GM18868 (cell line): ENCODE data around the gene DPH2.

Experiments
- ATAC-seq: cut with Tn5 transposase; IDR thresholded peaks from one replicate; pipeline ENCODE4 v1.9.1; 2021; ENCODE audit warnings: mild to moderate bottlenecking, moderate library complexity; ENCODE audit not compliant: unreplicated experiment

The DPH2 gene

DNA sequence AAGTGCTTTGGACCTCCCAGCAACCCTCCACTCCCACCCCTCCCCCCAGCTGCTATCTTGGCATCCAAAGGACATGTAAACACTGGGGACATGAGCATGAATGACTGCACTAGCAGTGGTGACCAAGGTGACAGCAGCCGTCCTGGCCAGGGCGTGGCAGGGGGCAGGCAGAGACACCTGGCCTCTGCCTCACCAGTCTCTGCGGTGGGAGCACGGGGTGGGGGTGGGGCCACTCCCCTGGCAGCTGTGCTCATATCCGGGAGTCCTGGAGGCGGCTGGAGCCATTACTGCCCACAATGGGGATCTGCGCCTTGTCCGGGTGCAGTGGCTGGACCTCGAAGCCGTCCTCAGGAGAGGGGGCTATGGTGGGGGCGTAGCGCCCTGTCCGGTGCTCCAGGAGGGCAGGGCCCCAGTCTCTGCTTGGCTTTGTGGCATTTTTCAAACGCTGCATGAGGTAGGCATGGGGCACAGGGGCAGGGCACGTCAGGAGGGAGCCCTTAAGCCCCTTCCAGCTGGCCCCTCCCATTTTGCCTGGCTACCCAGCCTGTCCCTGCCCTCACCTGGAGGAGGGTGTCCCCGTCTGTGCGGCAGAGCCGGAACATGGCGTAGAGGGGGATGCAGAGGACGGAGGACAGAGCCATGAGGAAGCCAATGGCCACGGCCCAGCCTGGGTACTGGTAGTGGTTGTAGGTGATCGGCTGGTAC is 27.6 kb downstream of the DPH2 start:
- no peak for ATAC-seq

DNA sequence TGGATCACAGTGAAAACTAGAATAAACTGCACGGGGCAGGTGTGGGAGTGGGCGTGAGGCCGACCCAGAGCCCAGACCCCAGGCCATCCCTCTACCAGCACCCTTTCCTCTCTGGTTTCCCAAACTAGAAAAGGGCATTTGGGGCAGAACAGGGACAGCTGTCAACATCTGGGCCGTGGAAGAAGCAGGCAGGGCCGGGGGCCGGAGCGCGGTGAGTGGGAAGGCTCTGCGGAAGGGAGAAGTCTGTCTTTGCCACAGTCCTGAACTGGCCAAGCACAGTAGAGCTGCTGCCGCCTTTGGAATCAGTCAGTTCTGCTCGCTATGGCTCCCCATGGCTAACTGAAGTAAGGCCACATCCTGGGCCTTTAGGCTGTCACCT is 28.2 kb downstream of the DPH2 start:
- ATAC-seq: no peak

DNA sequence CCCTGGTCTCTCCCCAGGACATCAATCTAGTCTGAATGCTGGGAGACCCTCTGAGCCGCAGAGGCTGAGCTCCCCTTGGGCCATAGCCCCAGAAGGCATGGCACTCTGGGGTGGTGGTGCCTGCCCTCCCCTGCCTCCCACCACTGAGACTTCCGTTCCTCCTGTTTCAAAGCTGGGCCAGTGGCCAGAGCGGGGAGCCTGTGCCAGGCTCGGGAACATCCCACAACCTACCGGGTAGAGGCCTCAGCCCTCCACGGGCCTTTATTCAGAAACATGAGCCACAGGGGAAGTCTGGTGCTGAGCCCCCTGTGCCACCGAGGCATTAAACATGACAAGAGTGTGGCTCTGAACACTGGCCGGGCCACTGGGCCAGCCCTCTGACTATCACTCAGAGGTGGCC is 29.6 kb downstream of the DPH2 start:
- ATAC-seq: no peak

DNA sequence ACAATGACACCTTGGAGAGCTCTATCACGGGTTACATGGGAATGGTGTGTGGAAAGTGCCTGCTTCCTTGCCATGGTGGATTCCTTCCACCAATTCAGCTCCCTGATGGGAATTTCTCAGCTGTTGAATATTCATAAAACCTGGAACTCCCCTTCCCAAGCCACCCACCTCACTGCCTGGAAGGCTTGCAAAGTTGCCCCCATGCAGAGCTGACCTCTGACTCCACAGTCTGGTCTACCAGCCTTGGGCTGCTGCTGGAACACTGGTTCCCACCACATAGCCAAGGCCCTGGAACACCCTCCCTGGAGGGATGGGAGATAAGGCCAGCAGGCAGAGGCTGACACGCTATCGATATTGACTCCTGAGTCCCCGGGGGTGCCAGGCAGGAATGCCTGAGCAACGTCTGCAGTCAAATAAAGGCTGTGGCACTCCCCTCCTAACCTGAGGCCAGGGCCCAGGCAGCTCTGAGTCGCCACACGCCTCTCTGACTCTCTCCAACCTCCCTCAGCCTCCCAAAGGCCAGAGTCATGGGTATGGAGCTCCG is 30.4 kb downstream of the DPH2 start:
- ATAC-seq: no peak

DNA sequence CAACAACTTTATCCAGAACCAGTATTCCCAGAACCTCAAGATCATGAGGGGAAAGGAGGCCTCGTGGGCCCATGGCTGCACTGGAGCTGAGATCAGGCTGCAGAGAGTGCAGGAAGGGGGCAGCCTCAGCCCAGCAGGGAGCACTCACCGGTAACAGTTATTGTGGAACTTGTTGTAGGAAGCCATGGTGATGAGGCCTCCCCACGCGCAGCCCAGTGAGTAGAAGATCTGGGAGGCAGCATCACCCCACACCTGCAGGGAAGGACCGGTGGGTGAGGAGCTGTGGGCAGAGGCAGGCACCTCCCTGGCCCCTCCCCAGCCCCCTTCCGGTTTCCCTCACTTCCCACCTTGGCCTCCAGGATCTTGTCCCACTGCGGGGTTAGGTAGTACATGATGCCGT is 32.4 kb downstream of the DPH2 start:
- no peak for ATAC-seq

DNA sequence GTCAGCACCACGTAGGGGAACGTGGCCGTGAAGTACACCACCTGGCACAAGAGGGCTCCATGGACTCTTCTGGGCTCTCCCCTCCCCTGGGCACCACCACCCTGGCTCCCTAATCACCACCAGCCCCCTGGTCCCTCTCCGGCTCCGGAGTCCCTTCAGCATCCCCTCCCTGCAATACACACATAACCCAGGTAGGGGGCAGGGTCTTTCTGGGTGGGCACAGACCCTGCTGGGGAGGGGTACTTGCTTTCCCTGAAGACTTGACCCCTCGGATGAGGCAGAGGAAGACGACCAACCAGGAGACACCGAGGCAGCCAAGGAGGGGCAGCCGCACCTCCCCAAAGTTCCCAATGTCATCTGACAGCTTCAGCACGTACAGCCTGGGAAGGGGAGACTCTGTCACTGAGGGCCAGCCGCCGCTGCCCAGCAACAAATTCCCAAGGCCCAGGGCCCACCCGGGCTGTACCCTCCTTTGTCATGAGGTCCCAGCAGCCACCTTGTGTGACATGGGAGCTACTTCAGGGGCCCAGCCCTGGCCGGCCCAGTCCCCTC is 32.9 kb downstream of the DPH2 start:
- ATAC-seq: no peak

DNA sequence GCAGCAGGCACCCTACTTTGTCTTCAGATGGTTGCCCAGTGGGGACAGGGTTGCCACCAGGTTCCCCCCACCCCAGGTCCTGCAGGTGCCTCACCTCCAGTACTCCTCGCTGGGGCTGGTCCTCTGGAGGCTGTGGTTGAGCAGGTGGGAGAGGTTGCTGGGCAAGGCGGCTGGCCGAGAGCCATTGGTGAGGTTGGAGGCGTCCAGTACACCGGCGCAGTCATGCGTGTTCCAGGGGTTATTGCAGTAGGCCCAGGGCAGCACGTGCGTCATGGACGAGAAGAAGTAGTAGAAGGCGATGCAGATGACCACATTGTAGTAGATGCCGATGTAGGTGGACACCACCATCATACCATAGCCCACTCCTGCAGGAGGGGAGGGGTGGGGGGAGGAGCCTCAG is 38.4 kb downstream of the DPH2 start:
- no peak for ATAC-seq

DNA sequence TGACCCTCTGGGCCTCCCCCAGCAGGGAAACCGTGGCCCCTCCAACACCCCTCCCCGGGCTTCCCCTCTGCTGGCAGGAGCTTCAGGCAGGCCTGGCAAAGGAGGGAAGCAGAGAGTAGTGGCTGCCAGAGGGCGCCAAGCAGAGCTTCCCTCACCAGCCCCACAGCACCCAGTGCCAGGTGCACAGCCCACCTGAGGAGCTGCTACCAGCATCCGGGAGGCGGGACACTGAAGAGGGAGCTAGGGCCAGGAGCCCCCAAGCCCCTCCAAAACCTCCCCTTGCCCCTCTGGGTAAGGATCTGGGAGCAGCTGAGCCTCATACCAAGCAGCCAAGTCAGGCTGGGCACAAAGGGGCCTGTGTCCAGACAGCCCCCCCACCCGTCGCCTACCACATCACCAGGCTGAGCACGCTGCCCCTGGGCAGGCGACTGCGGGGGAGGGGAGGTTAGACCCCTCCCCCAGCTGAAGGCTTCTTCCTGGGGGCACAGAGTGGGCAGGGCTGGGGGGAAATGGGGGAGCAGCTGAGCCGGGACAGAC is 41.2 kb downstream of the DPH2 start:
- no peak for ATAC-seq

DNA sequence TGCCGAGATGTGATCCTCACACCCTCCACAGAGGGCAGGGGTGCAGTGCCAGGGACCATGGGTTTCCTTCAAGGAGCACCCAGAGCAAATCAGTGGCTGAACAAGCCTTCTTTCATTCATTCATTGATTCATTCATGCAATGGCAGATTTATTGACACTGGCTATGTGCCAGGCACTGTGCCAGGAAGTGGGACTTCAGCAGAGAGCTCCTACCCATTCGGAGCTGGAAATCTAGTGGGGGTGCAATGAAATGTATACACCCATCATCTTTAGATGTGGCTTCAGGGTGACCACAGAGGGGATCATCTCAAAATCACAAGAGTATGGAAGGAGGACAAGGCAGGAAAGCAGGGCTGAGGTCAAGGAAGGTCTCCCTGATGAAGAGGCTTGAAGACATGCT is 42.6 kb downstream of the DPH2 start:
- ATAC-seq: no peak

DNA sequence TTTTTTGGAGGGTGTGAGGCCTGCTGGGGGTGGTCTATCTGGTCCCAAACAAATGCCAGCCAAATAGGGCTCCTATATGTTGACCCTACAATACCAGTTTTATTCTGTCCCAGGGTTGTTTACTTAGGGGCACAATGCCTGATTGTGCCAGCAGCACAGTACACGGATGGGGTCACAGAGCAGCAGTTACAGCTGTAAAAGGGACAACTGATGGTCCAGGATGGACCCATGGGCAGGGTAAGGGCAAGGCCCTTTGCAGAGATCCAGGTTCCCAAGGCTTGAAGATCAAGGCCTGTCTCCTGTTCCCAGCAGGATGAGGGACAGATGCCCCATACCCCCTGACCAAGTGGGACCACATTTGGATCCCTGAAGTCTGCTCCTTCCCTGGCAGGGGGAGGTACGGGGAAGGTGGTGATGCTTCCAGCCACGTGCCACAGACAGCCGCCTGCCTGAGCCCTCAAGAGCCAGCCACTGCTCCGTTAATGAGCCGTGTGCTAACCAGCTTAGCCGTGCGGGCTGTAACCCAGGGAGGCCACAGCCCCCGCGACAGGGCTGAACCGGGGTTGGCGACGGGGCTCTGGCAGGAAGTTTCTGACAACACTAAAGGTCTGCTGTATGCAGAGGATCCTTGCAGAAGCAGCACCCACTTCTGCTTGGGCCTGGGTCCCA is 43.3 kb downstream of the DPH2 start:
- ATAC-seq: no peak

DNA sequence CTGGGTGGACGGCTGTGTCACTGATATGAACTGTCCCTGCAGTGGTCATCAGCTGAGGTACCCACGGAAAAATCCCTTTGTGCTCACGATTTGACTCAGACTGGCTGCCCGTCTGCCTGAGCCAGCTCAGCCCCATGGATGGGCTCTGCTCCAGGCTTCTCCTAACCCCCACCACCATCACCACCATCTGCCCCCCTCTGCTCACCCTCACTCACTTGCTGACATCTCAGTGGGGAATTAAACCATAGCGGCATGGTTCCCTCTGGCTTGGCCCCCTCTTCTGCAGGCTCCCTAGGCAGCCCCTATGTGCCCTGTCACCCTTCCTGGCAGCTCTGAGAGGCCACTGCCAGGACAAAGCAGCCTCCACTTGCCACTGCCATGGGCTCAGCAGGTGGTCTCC is 44.1 kb downstream of the DPH2 start:
- ATAC-seq: no peak

DNA sequence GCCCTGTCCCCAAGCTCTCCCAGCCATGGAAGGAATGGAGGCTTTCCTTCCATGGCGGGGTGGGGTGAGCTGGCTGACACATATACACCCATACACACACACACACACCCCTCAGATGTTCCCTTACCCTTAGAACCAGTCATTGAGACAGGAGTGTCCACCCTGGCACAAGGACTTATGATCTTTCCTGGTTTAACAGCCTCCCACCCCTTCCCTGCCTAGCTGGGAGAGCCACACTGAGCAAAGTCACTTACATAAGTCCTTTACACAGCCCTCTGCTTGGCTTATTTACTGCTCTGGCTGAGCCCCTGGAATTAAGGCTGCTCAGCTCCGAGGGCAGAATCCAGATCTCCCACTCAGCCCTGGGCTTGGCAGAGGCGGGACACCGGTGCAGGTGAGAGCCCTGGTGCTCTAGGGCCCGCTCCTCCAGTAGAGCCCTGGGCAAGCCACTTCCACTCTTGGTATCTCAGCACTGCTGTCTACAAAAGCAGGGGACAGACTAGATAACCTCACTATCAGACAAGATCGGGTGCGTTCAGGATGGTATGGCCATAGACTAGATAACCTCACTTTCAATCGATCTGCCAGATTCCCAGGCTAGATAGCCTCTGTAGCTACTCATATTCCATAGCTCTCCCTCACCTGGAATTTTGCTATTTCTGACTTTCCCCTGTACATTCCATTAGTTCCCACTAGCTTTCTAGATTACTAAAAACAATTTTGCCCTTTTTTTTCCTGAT is 44.7 kb downstream of the DPH2 start:
- ATAC-seq: no peak

DNA sequence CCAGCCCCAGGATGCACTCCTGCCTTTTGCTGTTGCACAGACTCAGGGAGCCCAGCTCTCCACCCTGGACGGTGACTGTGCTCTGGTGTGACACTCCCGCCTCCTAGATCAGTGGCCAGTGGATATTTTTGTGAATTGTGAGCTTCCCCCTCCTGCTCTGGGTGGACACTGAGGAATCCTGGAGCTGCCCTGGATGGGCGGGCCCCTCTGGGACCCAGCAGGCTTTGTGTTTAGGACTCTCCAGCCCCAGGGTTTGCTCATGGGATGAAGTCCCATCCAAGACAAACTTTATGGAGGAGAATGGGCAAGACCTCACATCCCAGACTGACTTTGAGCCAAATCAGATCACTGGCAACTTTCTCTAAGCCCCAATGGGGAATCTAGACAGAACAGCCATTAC is 45.4 kb downstream of the DPH2 start:
- no peak for ATAC-seq

DNA sequence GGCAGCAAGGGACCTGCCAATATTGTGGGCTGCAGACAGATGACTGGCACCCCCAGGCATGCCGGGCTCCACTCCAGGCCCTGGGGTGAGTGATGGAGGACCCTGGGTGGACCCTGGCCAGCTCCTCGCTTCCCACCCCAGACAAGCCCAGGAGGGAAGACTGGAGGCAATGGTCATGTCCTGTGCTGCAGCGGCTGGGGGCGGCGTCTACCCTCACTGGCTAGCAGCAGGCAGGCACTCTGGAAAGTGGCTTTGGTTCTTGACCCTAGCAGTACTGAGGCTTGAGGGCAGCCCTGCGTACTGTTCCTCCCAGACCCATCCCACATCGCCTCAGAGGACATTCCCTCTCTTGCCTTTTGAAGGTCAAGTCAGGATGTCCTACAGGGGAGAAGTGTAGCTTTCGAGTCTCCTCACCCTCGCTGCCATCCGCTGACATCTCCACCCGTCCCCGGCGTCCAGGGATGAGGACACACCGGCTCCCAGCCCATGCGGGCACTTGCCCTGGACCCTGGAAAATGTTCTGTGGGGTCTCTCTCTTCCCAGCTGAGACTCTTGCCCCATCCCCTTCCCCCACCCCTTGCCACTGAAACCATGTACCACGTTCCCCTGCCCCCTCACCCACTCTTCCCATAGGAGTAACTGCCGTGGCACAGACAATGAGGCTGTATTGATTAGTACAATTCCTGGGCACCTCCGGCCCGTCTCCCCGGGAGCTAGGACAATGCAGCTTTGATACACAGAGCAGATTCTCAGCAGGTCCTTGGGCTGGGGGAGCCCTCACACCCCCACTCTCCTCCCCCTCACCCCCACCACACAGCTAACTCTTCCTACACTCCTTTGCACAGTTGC is 46.5 kb downstream of the DPH2 start:
- ATAC-seq: no peak

DNA sequence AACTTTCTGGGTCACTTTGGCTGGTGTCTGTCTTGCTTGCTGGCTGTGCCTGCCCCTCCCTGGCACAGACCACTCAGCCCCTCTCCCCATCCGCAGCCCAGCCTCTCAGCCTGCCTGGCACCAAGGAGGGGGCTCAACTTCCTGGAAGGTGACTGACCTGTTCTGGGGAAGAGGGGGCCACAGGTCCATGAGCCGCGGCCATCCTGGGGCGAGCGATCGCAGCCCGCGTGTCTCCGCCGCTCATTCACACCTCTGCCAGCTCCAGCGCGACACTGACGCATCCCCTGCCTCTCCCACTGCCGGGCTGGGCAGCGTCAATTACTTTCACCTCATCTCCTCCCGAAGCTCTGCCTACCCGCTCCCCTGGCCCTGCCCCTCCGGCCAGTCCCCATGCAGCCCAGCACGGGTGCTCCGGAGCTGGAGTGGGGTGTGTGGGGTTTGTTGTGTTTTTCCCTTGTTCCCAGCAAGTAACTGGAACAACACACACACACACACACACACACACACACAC is 47.1 kb downstream of the DPH2 start:
- no peak for ATAC-seq

DNA sequence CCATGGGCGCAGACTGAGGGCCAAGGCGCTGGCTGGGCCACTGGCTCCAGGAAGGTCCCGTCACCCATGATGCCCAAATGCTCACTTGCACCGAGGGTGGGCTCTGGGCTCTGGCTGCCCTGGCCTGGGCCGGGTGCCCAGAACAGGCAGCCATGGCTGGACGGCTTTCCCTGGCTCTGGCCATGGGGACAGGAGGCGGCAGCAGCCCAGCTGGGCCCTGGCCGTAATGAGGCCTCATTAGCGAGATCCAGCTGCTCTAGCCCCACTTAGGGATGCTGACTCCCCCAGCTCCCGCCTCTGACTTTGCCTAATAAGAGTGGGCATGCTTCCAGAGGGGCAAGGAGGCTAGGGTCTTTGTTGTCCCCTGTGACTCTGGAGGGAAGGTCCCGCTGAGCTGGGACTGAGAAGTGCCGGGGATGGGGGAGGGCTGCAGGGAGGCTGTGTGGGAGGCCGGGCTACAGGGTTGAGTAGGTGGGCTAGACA is 49.7 kb downstream of the DPH2 start:
- no peak for ATAC-seq

DNA sequence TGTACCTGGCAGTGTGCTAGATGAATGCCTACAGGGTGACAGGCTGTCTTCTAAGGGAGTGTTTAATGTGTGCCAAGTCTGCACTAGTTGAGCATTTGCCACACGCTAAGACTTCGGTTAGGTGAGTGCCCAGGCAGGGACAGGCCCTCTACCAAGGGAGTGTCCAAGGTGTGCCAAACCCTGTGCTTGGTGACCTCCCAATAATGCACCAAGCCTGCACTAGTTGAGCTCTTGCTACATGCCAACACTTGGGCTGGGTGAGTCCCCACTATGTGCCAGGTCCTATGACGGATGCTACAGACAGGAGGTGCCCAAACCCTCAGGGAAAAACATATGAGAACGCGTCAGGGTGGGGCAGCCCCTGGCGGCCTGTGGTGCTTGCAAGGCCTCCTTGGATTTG is 50.7 kb downstream of the DPH2 start:
- no peak for ATAC-seq

DNA sequence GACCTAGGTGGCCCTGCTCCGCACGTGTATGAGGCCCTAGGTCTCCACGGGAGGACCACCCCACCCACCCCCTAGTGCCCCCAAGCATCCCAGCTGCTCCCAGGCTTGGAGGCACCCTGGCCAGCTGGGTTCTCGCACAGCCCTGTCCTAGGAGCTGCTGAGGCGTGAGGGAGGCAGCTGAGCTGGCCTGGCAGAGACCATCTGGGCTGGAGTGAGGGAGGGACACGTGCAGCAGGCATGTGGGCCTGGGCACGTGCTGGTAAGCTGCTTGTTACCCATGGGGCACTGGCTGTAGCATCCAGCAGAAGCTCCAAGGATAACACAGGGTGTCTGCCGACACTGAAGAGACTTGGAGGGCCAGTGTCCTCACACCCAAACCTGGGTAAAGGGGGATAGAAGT is 51.3 kb downstream of the DPH2 start:
- no peak for ATAC-seq

DNA sequence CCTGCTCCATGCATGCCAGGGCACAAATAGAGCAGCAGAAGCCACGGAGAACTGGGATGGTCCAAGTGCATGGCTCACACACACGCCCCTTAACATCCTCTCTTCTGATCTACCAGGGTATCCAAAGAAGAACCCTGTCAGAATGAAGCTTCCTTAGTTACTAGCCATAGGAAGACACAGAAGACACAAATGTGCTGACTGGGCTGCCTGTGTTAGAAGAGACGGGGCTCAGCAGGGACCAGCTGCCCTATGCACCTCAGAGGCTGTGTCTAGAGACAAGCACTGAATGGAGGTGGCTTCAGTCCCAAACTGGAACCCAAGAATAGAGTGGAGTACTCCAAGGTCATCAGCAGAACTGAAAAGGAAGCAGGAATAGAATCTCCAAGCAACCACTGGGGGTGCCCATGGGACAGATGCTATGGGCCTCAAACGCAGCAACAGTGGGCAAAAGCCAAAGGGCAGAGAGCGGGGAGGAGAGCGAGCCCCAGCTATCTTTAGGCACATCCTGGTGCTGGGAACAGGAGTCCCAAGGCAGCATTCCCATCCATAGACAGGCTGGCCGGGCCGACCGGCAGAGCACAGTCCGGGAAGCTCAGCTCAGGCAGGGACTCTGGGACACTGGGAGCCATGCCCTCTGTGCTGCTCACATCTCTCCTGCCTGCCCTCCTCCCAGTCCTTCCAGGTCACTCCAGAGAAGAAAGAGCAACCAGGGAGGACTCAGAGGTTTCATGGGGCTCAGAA is 51.9 kb downstream of the DPH2 start:
- no peak for ATAC-seq
